IMR-90 (cell line): ENCODE results near the gene MTHFS. TPM values are rescaled to one million over a fixed set of nuclear protein-coding genes. Genes with fewer than 3 reads are reported as not detected.

ENCODE experiments used
- ATAC-seq: fragments of 200-7000 bp; cut with Tn5 transposase; 2 replicates; pipeline ENCODE4 v1.9.1; 2020; ENCODE audit warnings: low read depth, mild to moderate bottlenecking, moderate library complexity
- BruUV-seq: library from RNA; stranded (reverse); fragments of 400-500 nt; replicated peaks from 2 replicates; lab custom pipeline; 2021; lab: Mats Ljungman, UMichigan
- CTCF ChIA-PET: fragments of 300-600 bp; formaldehyde crosslinking; extraction: SDS; loops from one replicate; lab custom pipeline; 2021; ENCODE audit warnings: antibody characterized with exemption; lab: Yijun Ruan, JAX
- POLR2A ChIA-PET: fragments of 300-600 bp; sonication (Branson Sonifier 250); formaldehyde crosslinking; loops from one replicate; lab custom pipeline; 2022; ENCODE audit warnings: antibody characterized with exemption; ENCODE audit not compliant: unreplicated experiment; lab: Charles Lee
- DNase-seq: peaks from one replicate; pipeline ENCODE4 v3.0.0; 2013
- H2AFZ ChIP-seq: replicated peaks from 2 replicates; pipeline ENCODE3; 2013; ENCODE audit warnings: low read length, mild to moderate bottlenecking; ENCODE audit not compliant: poor library complexity
- H2AK5ac ChIP-seq: 2 replicates; pipeline ENCODE4 v1.6.1; 2013; ENCODE audit warnings: low read depth, low read length, inconsistent platforms
- H2AK9ac ChIP-seq: replicated peaks from 2 replicates; pipeline ENCODE3; 2013; ENCODE audit warnings: mild to moderate bottlenecking, low read depth, low read length, moderate library complexity; ENCODE audit not compliant: poor library complexity
- H2BK120ac ChIP-seq: 2 replicates; pipeline ENCODE4 v1.6.1; 2013; ENCODE audit warnings: low read depth, low read length, inconsistent platforms
- H2BK15ac ChIP-seq: 3 replicates; pipeline ENCODE4 v1.6.1; 2013; ENCODE audit warnings: low read depth, low read length, inconsistent platforms
- H2BK20ac ChIP-seq: 2 replicates; pipeline ENCODE4 v1.6.1; 2013; ENCODE audit warnings: low read depth, mild to moderate bottlenecking, inconsistent platforms, low read length, moderate library complexity
- H2BK5ac ChIP-seq: 2 replicates; pipeline ENCODE4 v1.6.1; 2013; ENCODE audit warnings: mild to moderate bottlenecking, low read depth, low read length, inconsistent platforms; ENCODE audit not compliant: poor library complexity, severe bottlenecking
- H3K14ac ChIP-seq: replicated peaks from 2 replicates; pipeline ENCODE4 v1.6.1; 2013; ENCODE audit warnings: low read depth, low read length, inconsistent platforms
- H3K18ac ChIP-seq: 2 replicates; pipeline ENCODE4 v1.6.1; 2013; ENCODE audit warnings: low read depth, low read length, control low read depth
- H3K23ac ChIP-seq: 2 replicates; pipeline ENCODE4 v1.6.1; 2013; ENCODE audit warnings: low read depth, low read length, inconsistent platforms
- H3K27ac ChIP-seq: 2 replicates; pipeline ENCODE4 v1.5.1; 2013; ENCODE audit warnings: mild to moderate bottlenecking, control low read depth, low read length; ENCODE audit not compliant: insufficient read depth
- H3K27me3 ChIP-seq: 2 replicates; pipeline ENCODE4 v1.6.1; 2013; ENCODE audit warnings: low read length; ENCODE audit not compliant: control insufficient read depth, insufficient read depth
- H3K36me3 ChIP-seq: 2 replicates; pipeline ENCODE4 v1.6.1; 2013; ENCODE audit warnings: low read length, mixed read lengths; ENCODE audit not compliant: control insufficient read depth, insufficient read depth
- H3K4ac ChIP-seq: 2 replicates; pipeline ENCODE4 v1.6.1; 2013; ENCODE audit warnings: low read depth, low read length, inconsistent platforms
- H3K4me1 ChIP-seq: 2 replicates; pipeline ENCODE4 v1.6.1; 2013; ENCODE audit warnings: low read length, mixed read lengths; ENCODE audit not compliant: control insufficient read depth, insufficient read depth
- H3K4me2 ChIP-seq: 2 replicates; pipeline ENCODE4 v1.6.1; 2013; ENCODE audit warnings: low read depth, mild to moderate bottlenecking, control low read depth, low read length, moderate library complexity
- H3K4me3 ChIP-seq: 2 replicates; pipeline ENCODE4 v1.5.1; 2013; ENCODE audit warnings: low read depth, mild to moderate bottlenecking, control low read depth, low read length, moderate library complexity; ENCODE audit not compliant: insufficient read depth
- H3K56ac ChIP-seq: 2 replicates; pipeline ENCODE4 v1.6.1; 2013; ENCODE audit warnings: low read length, inconsistent platforms; ENCODE audit not compliant: insufficient read depth; ENCODE audit errors: extremely low read depth
- H3K79me1 ChIP-seq, 2 experiments: 2 replicates each; pipeline ENCODE4 v1.6.1; 2013; ENCODE audit warnings: low read length in 2 of 2, inconsistent platforms in 1 of 2, low read depth in 1 of 2
- H3K9ac ChIP-seq: 2 replicates; pipeline ENCODE4 v1.6.1; 2013; ENCODE audit warnings: low read depth, low read length, control low read depth
- H3K9me1 ChIP-seq: 2 replicates; pipeline ENCODE4 v1.6.1; 2013; ENCODE audit warnings: low read length, inconsistent platforms; ENCODE audit not compliant: insufficient read depth
- H3K9me3 ChIP-seq: 2 replicates; pipeline ENCODE4 v1.6.1; 2013; ENCODE audit warnings: low read length; ENCODE audit not compliant: control insufficient read depth, insufficient read depth
- H4K20me1 ChIP-seq: 2 replicates; pipeline ENCODE4 v1.6.1; 2013; ENCODE audit warnings: low read length, inconsistent platforms; ENCODE audit not compliant: insufficient read depth
- H4K5ac ChIP-seq: 2 replicates; pipeline ENCODE4 v1.6.1; 2013; ENCODE audit warnings: mild to moderate bottlenecking, low read depth, low read length, control low read depth
- H4K8ac ChIP-seq, 2 experiments: 2 replicates each; pipeline ENCODE4 v1.6.1; 2013; ENCODE audit warnings: low read depth in 2 of 2, low read length in 2 of 2, control low read depth in 1 of 2, inconsistent platforms in 1 of 2
- H4K91ac ChIP-seq: 2 replicates; pipeline ENCODE4 v1.6.1; 2013; ENCODE audit warnings: low read depth, low read length, inconsistent platforms; ENCODE audit not compliant: insufficient read depth
- CEBPB ChIP-seq: IDR thresholded peaks from 2 replicates; pipeline ENCODE4 v1.6.1; 2012; ENCODE audit warnings: low read depth, low read length, improper control_type of control experiment
- CHD1 ChIP-seq: IDR thresholded peaks from 2 replicates; pipeline ENCODE4 v1.6.1; 2012; ENCODE audit warnings: low read depth, low read length, improper control_type of control experiment
- MAZ ChIP-seq: IDR thresholded peaks from 2 replicates; pipeline ENCODE4 v1.6.1; 2012; ENCODE audit warnings: low read depth, mild to moderate bottlenecking, low read length, improper control_type of control experiment, moderate library complexity, borderline replicate concordance
- RAD21 ChIP-seq: IDR thresholded peaks from 2 replicates; pipeline ENCODE4 v1.6.1; 2012; ENCODE audit warnings: low read length, improper control_type of control experiment
- WGBS, 2 experiments: methylation state at CpG; one replicate each; pipeline versions ENCODE4 v1.1.5 to v1.1.7; 2013; ENCODE audit warnings: missing lambda C conversion rate in 2 of 2; ENCODE audit not compliant: insufficient read length in 1 of 2; ENCODE audit errors: extremely low coverage in 2 of 2; 5-methylcytosine and 5-hydroxymethylcytosine counted together
- dilution Hi-C: fragments of 300-500 bp; cut with HindIII; formaldehyde crosslinking; loops from one replicate; pipeline ENCODE4 v1.14.3; 2018; ENCODE audit warnings: low sequenced_read_pairs; ENCODE audit not compliant: unreplicated experiment
- in situ Hi-C: fragments of 300-500 bp; cut with MboI; formaldehyde crosslinking; loops from 3 replicates; pipeline ENCODE4 v1.14.3; 2019; ENCODE audit warnings: low sequenced_read_pairs, inconsistent platforms, mixed read lengths
- intact Hi-C: fragments of 100-400 bp; cut with micrococcal nuclease; formaldehyde crosslinking; loops from 2 replicates; pipeline ENCODE4 v1.10.0; 2022
- polyA plus RNA-seq, 3 experiments: library from polyadenylated mRNA; depleted of rRNA; stranded (reverse); fragments of >200 nt; gene quantifications; 2 replicates each; pipeline ENCODE4 v1.2.3, GENCODE V29; 2012; ENCODE audit warnings: low replicate concordance in 1 of 3
- total RNA-seq: library from RNA; depleted of rRNA; stranded (reverse); fragments of >200 nt; gene quantifications from 2 replicates; pipeline ENCODE4 v1.2.3, GENCODE V29; 2012

The MTHFS gene
- total and polyA plus RNA-seq, 2 of the 4 experiments (the other 2 are of a cell fraction): 5.5 to 6.3 TPM

GRCh38 chr15:79923079-79923514 lies 26.3 kb upstream of the MTHFS start:
- ChIA-PET CTCF (no interaction called here), POLR2A (interaction anchor here (0.6 to 0.9 kb wide), 3 partner anchors 25 to 568 kb away, joined by 4 to 6 read pairs (median 4); no protein-coding TSS in a partner anchor)
- H3K27ac ChIP-seq: peak overlapping the region; percentile 89
- H3K4me3 ChIP-seq: peak overlapping the region; percentile 89
- peak overlapping the region; percentile 66; the same call in 1 of the 2 replicates for H4K91ac ChIP-seq
- peaks cover 15% of the 10 kb centered on the region for H3K36me3 ChIP-seq
- H3K9ac ChIP-seq: peak overlapping the region; percentile 98
- H3K9me1 ChIP-seq: no peaks in the 10 kb centered on the region
- no peaks in the 10 kb centered on the region for H3K27me3 ChIP-seq
- ATAC-seq: peak; percentile 70
- peaks cover 9 to 32% of the 10 kb centered on the region in 2 experiments for H3K79me1 ChIP-seq
- peaks cover 19% of the 10 kb centered on the region for H3K9me3 ChIP-seq
- dilution Hi-C loops: no loop called here
- H3K4ac ChIP-seq: peak overlapping the region; percentile 90
- no peak overlapping the region; the same call in 2 of the 3 replicates for H2BK15ac ChIP-seq
- H3K23ac ChIP-seq: peak overlapping the region; percentile 77
- WGBS, 2 experiments: 0% methylated on average over 22 of the region's 51 CpGs; no CpG with 5 or more reads in 1 of the 2 experiments
- H4K20me1 ChIP-seq: 0 out of 2 replicates have a peak, but pooled peaks cover 3% of the 10 kb centered on the region
- no peak overlapping the region for H2BK20ac ChIP-seq
- H3K56ac ChIP-seq: peak overlapping the region; percentile 57; the same call in 1 of the 2 replicates
- DNase-seq: peak; percentile 39
- H3K4me2 ChIP-seq: peak overlapping the region; percentile 94
- in situ Hi-C loops: no loop called here
- H2BK120ac ChIP-seq: peak overlapping the region; percentile 49; the same call in 1 of the 2 replicates
- peak overlapping the region; percentile 63 to 90; a peak in 3 of 4 replicates for H4K8ac ChIP-seq
- H3K18ac ChIP-seq: peak overlapping the region; percentile 10; the same call in 1 of the 2 replicates
- intact Hi-C loops: loop anchor here (1.0 to 10.0 kb wide), 3 partner anchors 54 to 252 kb away; no protein-coding TSS in a partner anchor
- H3K14ac ChIP-seq: peak overlapping the region; percentile 96
- TF ChIP-seq CEBPB (no peak), RAD21 (0 out of 2 replicates have a peak, but pooled peaks have one; percentile 0), CHD1 (0 out of 2 replicates have a peak, but pooled peaks have one; percentile 53), MAZ (peak; percentile 72; the same call in 1 of the 2 replicates)
- peak overlapping the region; percentile 99 for H2AFZ ChIP-seq
- H4K5ac ChIP-seq: peak overlapping the region; percentile 33
- H2AK5ac ChIP-seq: peak overlapping the region; percentile 61; the same call in 1 of the 2 replicates
- H2AK9ac ChIP-seq: peak overlapping the region; percentile 95
- no TSS peak for BruUV-seq
- H3K4me1 ChIP-seq: no peaks in the 10 kb centered on the region
- peak overlapping the region; percentile 73 for H2BK5ac ChIP-seq
